ENCODE measurements around the gene PHF5A. TPM values are rescaled to one million over a fixed set of nuclear protein-coding genes. Genes with fewer than 3 reads are reported as not detected.
A peak's percentile ranks its signal among the peaks of the same experiment; 100 is the strongest.

PHF5A gene
- total RNA-seq, 1 experiment from 2014 or later, result 43.2 TPM

GRCh38 chr22:41499624-41500280, 31.3 kb upstream of the PHF5A start:
- no peak overlapping the region for H2AFZ ChIP-seq (ENCODE audit: low read length)
- H3K36me3 ChIP-seq (ENCODE audit: insufficient read depth, low read length), result peaks cover 12% of the 10 kb centered on the region; the same call in 1 of the 2 replicates
- no peak overlapping the region for H3K4me3 ChIP-seq (ENCODE audit: low read length)
- H3K9me3 ChIP-seq (ENCODE audit: low read length), result no peaks in the 10 kb centered on the region
- no peaks in the 10 kb centered on the region for H3K27me3 ChIP-seq (ENCODE audit: low read length)
- no peaks in the 10 kb centered on the region for H3K9me2 ChIP-seq (replicated peaks; ENCODE audit: insufficient read depth, low read length)
- H3K4me1 ChIP-seq (ENCODE audit: low read length), result peaks cover 63% of the 10 kb centered on the region
- no peaks in the 10 kb centered on the region for H4K20me1 ChIP-seq (ENCODE audit: insufficient read depth, low read depth, low read length)
- H3K9ac ChIP-seq (ENCODE audit: low read length), result peak overlapping the region; percentile 55
- peaks cover 64% of the 10 kb centered on the region for H3K79me2 ChIP-seq (ENCODE audit: low read length)
- peak overlapping the region; percentile 88 for H3K27ac ChIP-seq (ENCODE audit: low read length)
- no peak overlapping the region for H3K4me2 ChIP-seq (ENCODE audit: low read depth, low read length, poor library complexity, severe bottlenecking)
- no peak for DNase-seq

GRCh38 chr22:41498303-41498835, 29.9 kb upstream of the PHF5A start:
- H3K9me2 ChIP-seq (replicated peaks; ENCODE audit: insufficient read depth, low read length), result no peaks in the 10 kb centered on the region
- H3K27ac ChIP-seq (ENCODE audit: low read length), result peak overlapping the region; percentile 33
- no peaks in the 10 kb centered on the region for H3K27me3 ChIP-seq (ENCODE audit: low read length)
- no peak overlapping the region for H3K9ac ChIP-seq (ENCODE audit: low read length)
- H4K20me1 ChIP-seq (ENCODE audit: insufficient read depth, low read depth, low read length), result no peaks in the 10 kb centered on the region
- no peak overlapping the region for H3K4me3 ChIP-seq (ENCODE audit: low read length)
- H3K79me2 ChIP-seq (ENCODE audit: low read length), result peaks cover 72% of the 10 kb centered on the region
- no peak overlapping the region for H3K4me2 ChIP-seq (ENCODE audit: low read depth, low read length, poor library complexity, severe bottlenecking)
- peaks cover 49% of the 10 kb centered on the region for H3K4me1 ChIP-seq (ENCODE audit: low read length)
- H2AFZ ChIP-seq (ENCODE audit: low read length), result no peak overlapping the region
- peaks cover 12% of the 10 kb centered on the region; the same call in 1 of the 2 replicates for H3K36me3 ChIP-seq (ENCODE audit: insufficient read depth, low read length)
- DNase-seq, result no peak
- no peaks in the 10 kb centered on the region for H3K9me3 ChIP-seq (ENCODE audit: low read length)

GRCh38 chr22:41491374-41492100, 23.0 kb upstream of the PHF5A start:
- Histone ChIP-seq H3K4me3 (ENCODE audit: low read length) (no peak overlapping the region), H3K9me2 (replicated peaks; ENCODE audit: insufficient read depth, low read length) (no peaks in the 10 kb centered on the region), H4K20me1 (ENCODE audit: insufficient read depth, low read depth, low read length) (no peaks in the 10 kb centered on the region), H3K27me3 (ENCODE audit: low read length) (no peaks in the 10 kb centered on the region), H2AFZ (ENCODE audit: low read length) (no peak overlapping the region), H3K9ac (ENCODE audit: low read length) (no peak overlapping the region; the same call in 1 of the 2 replicates), H3K9me3 (ENCODE audit: low read length) (no peaks in the 10 kb centered on the region), H3K4me2 (ENCODE audit: low read depth, low read length, poor library complexity, severe bottlenecking) (no peak overlapping the region), H3K4me1 (ENCODE audit: low read length) (peaks cover 54% of the 10 kb centered on the region), H3K79me2 (ENCODE audit: low read length) (peaks cover 98% of the 10 kb centered on the region), H3K27ac (ENCODE audit: low read length) (peak overlapping the region; percentile 57), H3K36me3 (ENCODE audit: insufficient read depth, low read length) (no peaks in the 10 kb centered on the region)
- no peak for DNase-seq

GRCh38 chr22:41488596-41489385, 20.3 kb upstream of the PHF5A start:
- H3K4me1 ChIP-seq (ENCODE audit: low read length), result peaks cover 80% of the 10 kb centered on the region
- peak overlapping the region; percentile 74 for H3K27ac ChIP-seq (ENCODE audit: low read length)
- H3K79me2 ChIP-seq (ENCODE audit: low read length), result peaks cover 92% of the 10 kb centered on the region
- DNase-seq, result no peak
- no peaks in the 10 kb centered on the region for H3K9me3 ChIP-seq (ENCODE audit: low read length)
- no peaks in the 10 kb centered on the region for H3K27me3 ChIP-seq (ENCODE audit: low read length)
- peak overlapping the region; percentile 6; the same call in 1 of the 2 replicates for H3K9ac ChIP-seq (ENCODE audit: low read length)
- no peak overlapping the region for H3K4me3 ChIP-seq (ENCODE audit: low read length)
- H3K4me2 ChIP-seq (ENCODE audit: low read depth, low read length, poor library complexity, severe bottlenecking), result peak overlapping the region; percentile 40
- H3K36me3 ChIP-seq (ENCODE audit: insufficient read depth, low read length), result no peaks in the 10 kb centered on the region
- H2AFZ ChIP-seq (ENCODE audit: low read length), result no peak overlapping the region
- no peaks in the 10 kb centered on the region for H4K20me1 ChIP-seq (ENCODE audit: insufficient read depth, low read depth, low read length)
- H3K9me2 ChIP-seq (replicated peaks; ENCODE audit: insufficient read depth, low read length), result no peaks in the 10 kb centered on the region

- Histone ChIP-seq H3K4me3 (ENCODE audit: low read length) (no peak overlapping the region), H2AFZ (ENCODE audit: low read length) (no peak overlapping the region), H3K9me3 (ENCODE audit: low read length) (no peaks in the 10 kb centered on the region), H3K9me2 (replicated peaks; ENCODE audit: insufficient read depth, low read length) (no peaks in the 10 kb centered on the region), H3K36me3 (ENCODE audit: insufficient read depth, low read length) (no peaks in the 10 kb centered on the region), H4K20me1 (ENCODE audit: insufficient read depth, low read depth, low read length) (no peaks in the 10 kb centered on the region), H3K79me2 (ENCODE audit: low read length) (peaks cover 92% of the 10 kb centered on the region), H3K4me1 (ENCODE audit: low read length) (peaks cover 84% of the 10 kb centered on the region), H3K27ac (ENCODE audit: low read length) (peak overlapping the region; percentile 74), H3K9ac (ENCODE audit: low read length) (peak overlapping the region; percentile 6; the same call in 1 of the 2 replicates), H3K27me3 (ENCODE audit: low read length) (no peaks in the 10 kb centered on the region), H3K4me2 (ENCODE audit: low read depth, low read length, poor library complexity, severe bottlenecking) (peak overlapping the region; percentile 40)
- DNase-seq, result no peak
Observed at GRCh38 chr22:41488076-41488475, 19.6 kb upstream of the PHF5A start.

- no peaks in the 10 kb centered on the region for H3K36me3 ChIP-seq (ENCODE audit: insufficient read depth, low read length)
- peaks cover 92% of the 10 kb centered on the region for H3K4me1 ChIP-seq (ENCODE audit: low read length)
- no peaks in the 10 kb centered on the region for H4K20me1 ChIP-seq (ENCODE audit: insufficient read depth, low read depth, low read length)
- no peak overlapping the region for H2AFZ ChIP-seq (ENCODE audit: low read length)
- peak overlapping the region; percentile 74 for H3K27ac ChIP-seq (ENCODE audit: low read length)
- DNase-seq, result no peak
- H3K4me2 ChIP-seq (ENCODE audit: low read depth, low read length, poor library complexity, severe bottlenecking), result peak overlapping the region; percentile 40
- H3K9me3 ChIP-seq (ENCODE audit: low read length), result no peaks in the 10 kb centered on the region
- peak overlapping the region; percentile 42 for H3K9ac ChIP-seq (ENCODE audit: low read length)
- peaks cover 92% of the 10 kb centered on the region for H3K79me2 ChIP-seq (ENCODE audit: low read length)
- H3K4me3 ChIP-seq (ENCODE audit: low read length), result no peak overlapping the region
- H3K9me2 ChIP-seq (replicated peaks; ENCODE audit: insufficient read depth, low read length), result no peaks in the 10 kb centered on the region
- H3K27me3 ChIP-seq (ENCODE audit: low read length), result no peaks in the 10 kb centered on the region
Observed at GRCh38 chr22:41487037-41487935, 18.8 kb upstream of the PHF5A start.

GRCh38 chr22:41485033-41485432, 16.5 kb upstream of the PHF5A start:
- Histone ChIP-seq H3K79me2 (ENCODE audit: low read length) (peaks cover 92% of the 10 kb centered on the region), H3K9me2 (replicated peaks; ENCODE audit: insufficient read depth, low read length) (no peaks in the 10 kb centered on the region), H3K4me1 (ENCODE audit: low read length) (peaks cover 96% of the 10 kb centered on the region), H3K36me3 (ENCODE audit: insufficient read depth, low read length) (no peaks in the 10 kb centered on the region), H3K27ac (ENCODE audit: low read length) (peak overlapping the region; percentile 97), H3K4me3 (ENCODE audit: low read length) (no peak overlapping the region), H2AFZ (ENCODE audit: low read length) (no peak overlapping the region), H3K27me3 (ENCODE audit: low read length) (no peaks in the 10 kb centered on the region), H4K20me1 (ENCODE audit: insufficient read depth, low read depth, low read length) (no peaks in the 10 kb centered on the region; the same call in 1 of the 2 replicates), H3K9ac (ENCODE audit: low read length) (no peak overlapping the region), H3K4me2 (ENCODE audit: low read depth, low read length, poor library complexity, severe bottlenecking) (peak overlapping the region; percentile 20), H3K9me3 (ENCODE audit: low read length) (no peaks in the 10 kb centered on the region)
- DNase-seq, result no peak

Data from Karpas-422 (cell line).